Measurements from ENCODE around the gene C2CD2L.
A peak's percentile ranks its signal among the peaks of the same experiment; 100 is the strongest.

Gene C2CD2L

GRCh38 chr11:119103793-119104192 lies 3.4 kb upstream of the C2CD2L start:
- H3K36me3 ChIP-seq (ENCODE audit: insufficient read depth, low read length): no peaks in the 10 kb centered on the region
- no peaks in the 10 kb centered on the region for H3K9me2 ChIP-seq (replicated peaks; ENCODE audit: low read depth, low read length)
- TF ChIP-seq EZH2phosphoT487 (IDR thresholded peaks at IDR 0.05; ENCODE audit: borderline replicate concordance): no peak
- TF ChIP-seq, protein P1, sequence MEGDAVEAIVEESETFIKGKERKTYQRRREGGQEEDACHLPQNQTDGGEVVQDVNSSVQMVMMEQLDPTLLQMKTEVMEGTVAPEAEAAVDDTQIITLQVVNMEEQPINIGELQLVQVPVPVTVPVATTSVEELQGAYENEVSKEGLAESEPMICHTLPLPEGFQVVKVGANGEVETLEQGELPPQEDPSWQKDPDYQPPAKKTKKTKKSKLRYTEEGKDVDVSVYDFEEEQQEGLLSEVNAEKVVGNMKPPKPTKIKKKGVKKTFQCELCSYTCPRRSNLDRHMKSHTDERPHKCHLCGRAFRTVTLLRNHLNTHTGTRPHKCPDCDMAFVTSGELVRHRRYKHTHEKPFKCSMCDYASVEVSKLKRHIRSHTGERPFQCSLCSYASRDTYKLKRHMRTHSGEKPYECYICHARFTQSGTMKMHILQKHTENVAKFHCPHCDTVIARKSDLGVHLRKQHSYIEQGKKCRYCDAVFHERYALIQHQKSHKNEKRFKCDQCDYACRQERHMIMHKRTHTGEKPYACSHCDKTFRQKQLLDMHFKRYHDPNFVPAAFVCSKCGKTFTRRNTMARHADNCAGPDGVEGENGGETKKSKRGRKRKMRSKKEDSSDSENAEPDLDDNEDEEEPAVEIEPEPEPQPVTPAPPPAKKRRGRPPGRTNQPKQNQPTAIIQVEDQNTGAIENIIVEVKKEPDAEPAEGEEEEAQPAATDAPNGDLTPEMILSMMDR (conservative IDR thresholded peaks at IDR 0.05; ENCODE audit: low read length): 0 out of 2 replicates have a peak, but pooled peaks have one; percentile 32
- H3K4me2 ChIP-seq (ENCODE audit: low read depth, low read length, poor library complexity, severe bottlenecking): no peak overlapping the region
- H2AFZ ChIP-seq (ENCODE audit: low read length): no peak overlapping the region
- no peak overlapping the region for H3K9ac ChIP-seq (ENCODE audit: low read depth, low read length, poor library complexity, severe bottlenecking)
- peaks cover 35% of the 10 kb centered on the region for H3K4me1 ChIP-seq (ENCODE audit: insufficient read depth, low read length, poor library complexity, severe bottlenecking)
- H3K27me3 ChIP-seq (ENCODE audit: insufficient read depth, low read length, poor library complexity, severe bottlenecking): no peaks in the 10 kb centered on the region
- H3K4me3 ChIP-seq (ENCODE audit: low read length, poor library complexity, severe bottlenecking): no peak overlapping the region
- H4K20me1 ChIP-seq (ENCODE audit: insufficient read depth, low read length, poor library complexity, severe bottlenecking): no peaks in the 10 kb centered on the region
- no peaks in the 10 kb centered on the region for H3K9me3 ChIP-seq (ENCODE audit: insufficient read depth, low read depth, low read length)
- peaks cover 48% of the 10 kb centered on the region for H3K79me2 ChIP-seq (ENCODE audit: insufficient read depth, low read length)
- no peaks in the 10 kb centered on the region for H3F3A ChIP-seq (ENCODE audit: low read depth)

- H2AFZ ChIP-seq (ENCODE audit: low read length): peak overlapping the region; percentile 72; the same call in 1 of the 2 replicates
- H3K9me2 ChIP-seq (replicated peaks; ENCODE audit: low read depth, low read length): no peaks in the 10 kb centered on the region
- no peak for TF ChIP-seq EZH2phosphoT487 (IDR thresholded peaks at IDR 0.05; ENCODE audit: borderline replicate concordance)
- TF ChIP-seq, protein P1 (conservative IDR thresholded peaks at IDR 0.05; ENCODE audit: low read length): no peak
- H3K9ac ChIP-seq (ENCODE audit: low read depth, low read length, poor library complexity, severe bottlenecking): peak overlapping the region; percentile 92
- peaks cover 4% of the 10 kb centered on the region; the same call in 1 of the 2 replicates for H3K36me3 ChIP-seq (ENCODE audit: insufficient read depth, low read length)
- H3K9me3 ChIP-seq (ENCODE audit: insufficient read depth, low read depth, low read length): no peaks in the 10 kb centered on the region
- H3K27me3 ChIP-seq (ENCODE audit: insufficient read depth, low read length, poor library complexity, severe bottlenecking): no peaks in the 10 kb centered on the region
- H4K20me1 ChIP-seq (ENCODE audit: insufficient read depth, low read length, poor library complexity, severe bottlenecking): no peaks in the 10 kb centered on the region
- peak overlapping the region; percentile 100 for H3K4me2 ChIP-seq (ENCODE audit: low read depth, low read length, poor library complexity, severe bottlenecking)
- no peaks in the 10 kb centered on the region for H3F3A ChIP-seq (ENCODE audit: low read depth)
- peak overlapping the region; percentile 80 for H3K4me3 ChIP-seq (ENCODE audit: low read length, poor library complexity, severe bottlenecking)
- peaks cover 35% of the 10 kb centered on the region for H3K79me2 ChIP-seq (ENCODE audit: insufficient read depth, low read length)
- H3K4me1 ChIP-seq (ENCODE audit: insufficient read depth, low read length, poor library complexity, severe bottlenecking): peaks cover 36% of the 10 kb centered on the region
Observed at GRCh38 chr11:119107538-119108145, 498 bp downstream of the C2CD2L start.

DNA sequence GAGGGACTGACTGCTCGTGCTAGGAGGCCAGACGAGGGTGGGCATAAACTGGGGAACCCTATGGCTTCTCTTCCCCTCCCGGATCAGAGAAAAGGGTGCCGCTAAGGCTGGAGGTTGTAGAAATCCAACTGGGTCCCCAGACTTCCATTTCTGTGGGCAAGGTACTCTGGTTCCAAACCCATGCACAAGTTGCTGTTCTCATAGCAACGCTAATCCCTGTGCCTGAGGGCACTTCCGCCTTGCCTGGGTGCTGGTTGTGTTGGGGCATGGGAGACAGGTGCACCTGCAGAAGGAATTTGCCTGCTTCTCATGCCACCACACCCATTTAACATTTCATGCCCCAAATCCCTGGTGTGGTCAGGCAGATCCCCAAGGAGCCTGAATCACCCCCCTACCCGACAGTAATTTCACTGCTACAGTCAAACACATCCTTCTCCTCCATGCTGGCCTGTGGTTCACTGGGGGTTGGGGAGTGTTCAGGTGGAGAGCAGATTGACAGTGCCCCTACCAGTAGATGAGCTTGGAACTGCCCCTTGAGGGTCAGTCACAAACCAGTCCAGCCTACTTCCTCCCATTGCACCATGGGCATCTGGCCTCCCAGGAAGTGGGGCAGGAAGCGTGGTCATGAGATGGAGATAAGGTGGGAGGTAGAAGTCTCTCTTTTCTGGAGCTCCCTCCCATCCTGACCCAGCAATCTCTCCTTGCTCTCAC lies 1.2 kb downstream of the C2CD2L start:
- Histone ChIP-seq H3K4me3 (ENCODE audit: low read length, poor library complexity, severe bottlenecking) (peak overlapping the region; percentile 80), H3K36me3 (ENCODE audit: insufficient read depth, low read length) (peaks cover 4% of the 10 kb centered on the region; the same call in 1 of the 2 replicates), H3K9me3 (ENCODE audit: insufficient read depth, low read depth, low read length) (no peaks in the 10 kb centered on the region), H3K4me2 (ENCODE audit: low read depth, low read length, poor library complexity, severe bottlenecking) (peak overlapping the region; percentile 100), H3K4me1 (ENCODE audit: insufficient read depth, low read length, poor library complexity, severe bottlenecking) (peaks cover 31% of the 10 kb centered on the region), H2AFZ (ENCODE audit: low read length) (0 out of 2 replicates have a peak overlapping the region, but pooled peaks have one; percentile 25), H3K27me3 (ENCODE audit: insufficient read depth, low read length, poor library complexity, severe bottlenecking) (no peaks in the 10 kb centered on the region), H4K20me1 (ENCODE audit: insufficient read depth, low read length, poor library complexity, severe bottlenecking) (no peaks in the 10 kb centered on the region), H3F3A (ENCODE audit: low read depth) (no peaks in the 10 kb centered on the region), H3K79me2 (ENCODE audit: insufficient read depth, low read length) (peaks cover 35% of the 10 kb centered on the region), H3K9ac (ENCODE audit: low read depth, low read length, poor library complexity, severe bottlenecking) (peak overlapping the region; percentile 92), H3K9me2 (replicated peaks; ENCODE audit: low read depth, low read length) (no peaks in the 10 kb centered on the region)
- TF ChIP-seq, protein P1 (conservative IDR thresholded peaks at IDR 0.05; ENCODE audit: low read length): no peak
- TF ChIP-seq EZH2phosphoT487 (IDR thresholded peaks at IDR 0.05; ENCODE audit: borderline replicate concordance): no peak

All from Loucy (cell line).